ENCODE data around the gene SLC16A7. TPM values are rescaled to one million over a fixed set of nuclear protein-coding genes. Genes with fewer than 3 reads are reported as not detected.

Gene SLC16A7
- polyA plus RNA-seq, 1 donor, result 4.2 TPM

DNA sequence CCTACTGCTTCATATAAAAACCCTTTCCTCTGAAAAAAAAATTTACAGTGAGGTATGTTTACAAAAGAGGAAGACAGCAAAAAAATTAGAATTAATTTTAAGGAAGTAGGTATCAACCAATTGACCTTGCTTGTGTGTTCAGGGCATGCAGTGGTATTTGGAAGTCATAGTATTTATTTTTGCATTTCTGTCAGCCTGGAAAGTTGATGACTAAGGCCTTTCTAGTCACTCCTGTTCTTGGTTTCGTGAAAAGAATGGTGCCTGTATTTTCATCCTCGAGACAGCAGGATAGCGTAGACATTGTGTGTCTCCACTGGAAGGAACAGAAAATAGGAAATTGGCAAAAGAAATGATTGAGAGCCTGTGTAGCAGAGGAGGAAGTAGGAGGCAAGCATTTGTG, 24.5 kb downstream of the SLC16A7 start:
- no peak overlapping the region for H3K27ac ChIP-seq (ENCODE audit: low read length)
- no peaks in the 10 kb centered on the region for H3K27me3 ChIP-seq (ENCODE audit: control insufficient read depth, insufficient read depth, low read length)
- 83% methylated on average over 1 of the region's 3 CpGs for WGBS (ENCODE audit: insufficient coverage, low lambda C conversion rate)
- DNase-seq, result no peak
- no peaks in the 10 kb centered on the region for H3K4me1 ChIP-seq (ENCODE audit: control insufficient read depth, insufficient read depth, low read length)
- H3K36me3 ChIP-seq (ENCODE audit: control insufficient read depth, insufficient read depth, low read length), result no peaks in the 10 kb centered on the region
- H3K4me3 ChIP-seq (ENCODE audit: low read length), result no peak overlapping the region
- H3K9me3 ChIP-seq (ENCODE audit: control insufficient read depth, low read depth, low read length), result no peaks in the 10 kb centered on the region

DNA sequence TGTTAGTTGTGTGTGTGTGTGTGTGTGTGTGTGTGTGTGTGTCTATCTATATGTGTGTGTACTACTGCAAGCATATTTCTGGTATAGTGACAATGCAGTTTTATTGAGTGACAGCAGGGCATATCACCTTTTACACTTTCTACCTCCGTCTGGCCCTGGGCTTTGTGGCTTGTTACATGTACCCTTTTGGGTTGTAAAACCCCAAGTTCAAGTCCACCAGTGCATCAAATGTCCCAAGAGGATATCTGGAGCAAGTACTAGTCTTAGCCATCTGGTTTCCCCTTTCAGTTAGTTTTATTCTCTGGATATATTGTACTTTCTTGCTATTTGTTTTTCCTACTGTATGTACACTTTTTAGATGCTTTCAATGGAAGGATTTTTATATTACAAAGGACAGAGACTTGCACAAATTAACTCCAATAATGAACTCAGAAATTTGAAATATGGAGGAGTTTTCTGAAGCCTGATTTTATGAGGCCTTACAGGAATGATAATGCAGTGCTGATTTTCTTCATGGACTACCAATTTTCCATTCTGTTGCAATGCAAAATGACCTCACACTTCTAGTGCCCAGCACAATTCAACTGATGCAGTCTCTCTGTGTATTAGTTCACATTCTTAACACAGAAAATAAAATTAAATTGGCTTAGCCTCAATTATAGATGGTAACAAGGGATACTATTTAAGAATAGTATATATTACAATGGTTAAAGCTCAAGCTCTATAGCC, 29.1 kb downstream of the SLC16A7 start:
- Histone ChIP-seq H3K9me3 (ENCODE audit: control insufficient read depth, low read depth, low read length) (no peaks in the 10 kb centered on the region), H3K27ac (ENCODE audit: low read length) (no peak overlapping the region), H3K4me1 (ENCODE audit: control insufficient read depth, insufficient read depth, low read length) (no peaks in the 10 kb centered on the region), H3K4me3 (ENCODE audit: low read length) (no peak overlapping the region), H3K27me3 (ENCODE audit: control insufficient read depth, insufficient read depth, low read length) (no peaks in the 10 kb centered on the region), H3K36me3 (ENCODE audit: control insufficient read depth, insufficient read depth, low read length) (no peaks in the 10 kb centered on the region)
- no CpG with 5 or more reads among the region's 1 CpG for WGBS (ENCODE audit: insufficient coverage, low lambda C conversion rate)
- DNase-seq, result no peak

DNA sequence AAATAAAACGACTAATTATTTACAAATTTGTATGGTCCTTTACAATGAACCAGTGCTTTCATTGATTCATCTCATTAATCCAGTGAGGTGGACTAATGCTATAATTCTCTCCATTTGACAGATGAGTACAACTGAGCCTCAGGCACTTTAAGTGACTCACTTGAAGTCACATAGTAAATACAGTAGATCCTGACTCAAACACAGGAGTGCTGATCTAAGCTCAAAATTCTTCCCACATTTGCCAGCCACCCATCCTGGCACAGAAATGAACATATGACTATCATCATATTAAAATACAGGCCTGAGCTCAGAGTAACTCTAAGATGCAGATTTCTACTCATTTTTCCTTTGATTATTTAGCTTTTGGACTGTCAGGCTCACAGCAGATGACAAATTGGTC, 30.6 kb downstream of the SLC16A7 start:
- whole genome bisulfite sequencing (ENCODE audit: insufficient coverage, low lambda C conversion rate), result no CpG with 5 or more reads among the region's 1 CpG

DNA sequence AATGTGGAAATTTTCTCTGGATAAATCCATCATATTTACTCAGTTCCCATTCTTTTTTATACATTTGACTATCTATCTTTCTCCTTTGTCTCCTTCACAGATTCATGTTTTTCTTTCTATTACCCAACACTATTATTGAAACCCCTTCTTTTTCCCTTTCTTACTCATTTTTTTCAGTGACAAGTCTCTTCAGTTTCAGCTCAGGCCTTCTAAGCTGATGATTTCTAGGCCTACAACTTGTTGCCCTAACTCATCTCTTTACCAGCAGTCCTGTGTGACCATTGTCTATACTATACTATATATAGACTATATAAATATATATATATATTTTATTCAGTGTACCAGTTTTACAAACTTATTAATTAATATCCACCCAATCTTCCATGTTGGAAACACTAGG, 31.8 kb downstream of the SLC16A7 start:
- no peak for DNase-seq
- H3K27ac ChIP-seq (ENCODE audit: low read length), result no peak overlapping the region
- H3K36me3 ChIP-seq (ENCODE audit: control insufficient read depth, insufficient read depth, low read length), result no peaks in the 10 kb centered on the region
- no peaks in the 10 kb centered on the region for H3K9me3 ChIP-seq (ENCODE audit: control insufficient read depth, low read depth, low read length)
- H3K4me1 ChIP-seq (ENCODE audit: control insufficient read depth, insufficient read depth, low read length), result no peaks in the 10 kb centered on the region
- H3K27me3 ChIP-seq (ENCODE audit: control insufficient read depth, insufficient read depth, low read length), result no peaks in the 10 kb centered on the region
- H3K4me3 ChIP-seq (ENCODE audit: low read length), result no peak overlapping the region

More for the DNA sequence above, 30.6 kb downstream of the SLC16A7 start:
- Histone ChIP-seq H3K9me3 (ENCODE audit: control insufficient read depth, low read depth, low read length) (no peaks in the 10 kb centered on the region), H3K27ac (ENCODE audit: low read length) (no peak overlapping the region), H3K36me3 (ENCODE audit: control insufficient read depth, insufficient read depth, low read length) (no peaks in the 10 kb centered on the region), H3K4me3 (ENCODE audit: low read length) (no peak overlapping the region), H3K27me3 (ENCODE audit: control insufficient read depth, insufficient read depth, low read length) (no peaks in the 10 kb centered on the region), H3K4me1 (ENCODE audit: control insufficient read depth, insufficient read depth, low read length) (no peaks in the 10 kb centered on the region)
- no peak for DNase-seq

DNA sequence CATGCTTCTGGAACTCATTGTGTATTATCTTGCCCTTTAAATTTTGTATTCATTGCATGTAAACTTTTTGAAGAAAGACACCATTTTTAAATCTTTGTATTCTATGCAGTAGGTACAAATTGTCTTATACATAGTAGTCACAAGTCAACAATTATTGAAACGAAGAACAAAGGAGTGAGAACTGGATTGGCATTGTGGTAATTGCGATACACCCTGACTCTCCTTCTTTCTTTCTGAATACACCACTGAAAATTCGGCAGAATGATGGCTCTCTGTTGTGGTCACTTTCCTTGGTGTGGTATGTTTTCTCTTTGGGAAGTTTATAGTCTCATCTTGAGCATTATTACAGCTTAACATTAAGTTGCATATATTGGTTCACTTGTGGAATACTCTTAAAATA, 34.1 kb downstream of the SLC16A7 start:
- Histone ChIP-seq H3K9me3 (ENCODE audit: control insufficient read depth, low read depth, low read length) (no peaks in the 10 kb centered on the region), H3K36me3 (ENCODE audit: control insufficient read depth, insufficient read depth, low read length) (no peaks in the 10 kb centered on the region)
- 80% methylated on average over 2 of the region's 3 CpGs for WGBS (ENCODE audit: insufficient coverage, low lambda C conversion rate)

DNA sequence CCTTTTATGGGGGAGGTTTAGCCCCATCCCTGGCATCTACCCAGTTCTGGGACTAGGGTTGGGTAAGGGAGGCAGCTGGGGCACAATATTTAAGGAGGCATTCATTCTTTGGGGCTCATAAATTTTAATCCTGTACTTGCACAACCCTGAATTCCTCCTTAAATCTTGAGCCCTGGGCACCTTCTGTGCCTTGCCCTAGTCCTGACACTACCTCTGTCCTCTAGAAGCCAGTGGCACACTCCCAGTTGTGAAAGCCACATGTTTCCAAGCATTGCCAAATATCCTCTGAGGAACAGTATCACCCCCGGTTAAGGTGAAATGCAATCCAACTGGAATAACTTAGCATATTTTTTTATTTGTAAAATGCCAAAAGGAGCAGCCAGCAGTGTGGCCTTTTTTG, 36.6 kb downstream of the SLC16A7 start:
- H3K9me3 ChIP-seq (ENCODE audit: control insufficient read depth, low read depth, low read length), result no peaks in the 10 kb centered on the region
- no peaks in the 10 kb centered on the region for H3K27me3 ChIP-seq (ENCODE audit: control insufficient read depth, insufficient read depth, low read length)
- H3K4me1 ChIP-seq (ENCODE audit: control insufficient read depth, insufficient read depth, low read length), result no peaks in the 10 kb centered on the region
- no peak for DNase-seq
- H3K27ac ChIP-seq (ENCODE audit: low read length), result no peak overlapping the region
- no CpG with 5 or more reads among the region's 1 CpG for WGBS (ENCODE audit: insufficient coverage, low lambda C conversion rate)
- H3K4me3 ChIP-seq (ENCODE audit: low read length), result no peak overlapping the region
- H3K36me3 ChIP-seq (ENCODE audit: control insufficient read depth, insufficient read depth, low read length), result no peaks in the 10 kb centered on the region

More for the DNA sequence above, 34.1 kb downstream of the SLC16A7 start:
- no peak overlapping the region for H3K4me3 ChIP-seq (ENCODE audit: low read length)
- DNase-seq, result no peak
- H3K4me1 ChIP-seq (ENCODE audit: control insufficient read depth, insufficient read depth, low read length), result no peaks in the 10 kb centered on the region
- no peaks in the 10 kb centered on the region for H3K27me3 ChIP-seq (ENCODE audit: control insufficient read depth, insufficient read depth, low read length)
- H3K27ac ChIP-seq (ENCODE audit: low read length), result no peak overlapping the region

DNA sequence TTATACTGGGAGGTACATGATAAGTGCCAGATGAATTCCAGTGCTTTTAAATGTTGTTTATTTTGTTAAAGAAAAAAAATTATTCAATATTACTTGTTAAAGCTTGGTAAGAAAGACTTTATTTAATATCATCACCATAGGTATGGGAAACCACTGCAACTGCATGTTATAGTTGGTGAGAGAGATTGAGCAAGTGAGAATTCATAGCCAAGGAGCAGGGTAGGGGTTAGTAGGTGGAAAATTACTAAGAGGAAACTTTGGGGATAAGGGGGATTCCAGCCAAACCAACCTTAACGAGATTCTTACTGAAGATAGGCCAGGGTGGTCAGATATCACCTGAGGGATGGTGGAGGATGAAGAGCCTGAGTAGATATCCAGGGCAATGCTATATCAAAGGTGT, 38.4 kb downstream of the SLC16A7 start:
- 100% methylated on average over 1 of the region's 1 CpG for WGBS (ENCODE audit: insufficient coverage, low lambda C conversion rate)
- H3K27me3 ChIP-seq (ENCODE audit: control insufficient read depth, insufficient read depth, low read length), result no peaks in the 10 kb centered on the region
- no peaks in the 10 kb centered on the region for H3K36me3 ChIP-seq (ENCODE audit: control insufficient read depth, insufficient read depth, low read length)
- no peak for DNase-seq
- H3K27ac ChIP-seq (ENCODE audit: low read length), result no peak overlapping the region
- no peaks in the 10 kb centered on the region for H3K9me3 ChIP-seq (ENCODE audit: control insufficient read depth, low read depth, low read length)
- H3K4me1 ChIP-seq (ENCODE audit: control insufficient read depth, insufficient read depth, low read length), result no peaks in the 10 kb centered on the region
- no peak overlapping the region for H3K4me3 ChIP-seq (ENCODE audit: low read length)

DNA sequence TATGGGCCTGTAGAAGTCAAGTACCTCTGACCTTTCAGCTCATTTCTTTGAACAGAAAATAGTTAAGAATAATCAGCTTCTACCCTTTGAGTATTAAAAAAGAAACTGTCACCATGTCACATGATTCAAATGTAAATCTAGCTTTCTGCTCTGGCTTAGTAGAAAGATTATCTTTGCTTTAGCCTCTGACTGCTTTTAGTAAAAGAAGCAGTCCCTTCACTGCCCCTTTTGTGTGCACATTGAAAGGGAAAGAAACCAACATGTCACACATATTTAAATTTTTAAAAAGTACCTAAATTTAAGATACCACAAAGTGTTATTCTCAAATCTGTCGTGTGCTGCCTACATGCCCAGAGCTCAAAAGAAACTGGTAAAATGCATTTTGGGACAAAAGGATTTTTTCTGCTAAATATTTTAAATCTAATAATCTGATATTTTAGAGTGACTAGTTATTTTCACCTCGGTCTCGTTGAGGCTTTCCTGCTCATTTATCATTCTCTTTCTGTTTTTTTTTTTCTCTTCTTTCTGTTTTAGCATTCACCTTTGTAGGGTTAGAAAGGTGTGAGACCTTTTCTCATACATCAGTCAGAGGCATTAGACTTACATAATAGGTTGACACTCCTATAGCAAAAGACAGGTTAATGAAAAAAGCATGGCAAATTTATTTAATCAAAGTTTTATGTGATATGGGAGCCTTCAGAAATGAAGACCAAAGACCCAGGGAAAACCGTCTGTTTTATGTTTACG, 41.3 kb downstream of the SLC16A7 start:
- H3K4me3 ChIP-seq (ENCODE audit: low read length), result no peak overlapping the region
- H3K9me3 ChIP-seq (ENCODE audit: control insufficient read depth, low read depth, low read length), result no peaks in the 10 kb centered on the region
- no peak for DNase-seq
- no peak overlapping the region for H3K27ac ChIP-seq (ENCODE audit: low read length)
- 91% methylated on average over 3 of the region's 5 CpGs for WGBS (ENCODE audit: insufficient coverage, low lambda C conversion rate)
- no peaks in the 10 kb centered on the region for H3K27me3 ChIP-seq (ENCODE audit: control insufficient read depth, insufficient read depth, low read length)
- no peaks in the 10 kb centered on the region for H3K4me1 ChIP-seq (ENCODE audit: control insufficient read depth, insufficient read depth, low read length)
- H3K36me3 ChIP-seq (ENCODE audit: control insufficient read depth, insufficient read depth, low read length), result no peaks in the 10 kb centered on the region

DNA sequence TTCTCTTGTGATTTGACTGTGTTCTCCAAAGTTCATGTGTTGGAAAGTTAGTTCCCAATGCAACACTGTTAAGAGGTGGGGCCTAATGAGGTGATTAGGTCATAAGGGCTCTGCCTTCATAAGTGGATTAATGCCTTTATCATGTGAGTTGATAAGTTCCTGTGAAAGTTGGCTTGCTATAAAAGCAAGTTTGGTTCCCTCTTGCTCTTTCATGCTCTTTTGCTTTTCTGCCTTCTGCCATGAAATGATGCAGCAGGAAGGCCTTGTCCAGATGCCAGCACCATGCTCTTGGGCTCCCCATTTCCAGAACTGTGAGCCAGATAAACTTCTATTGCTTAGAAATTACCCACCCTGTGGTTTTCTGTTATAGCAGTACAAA, 41.9 kb downstream of the SLC16A7 start:
- Histone ChIP-seq H3K36me3 (ENCODE audit: control insufficient read depth, insufficient read depth, low read length) (no peaks in the 10 kb centered on the region), H3K4me3 (ENCODE audit: low read length) (no peak overlapping the region), H3K4me1 (ENCODE audit: control insufficient read depth, insufficient read depth, low read length) (no peaks in the 10 kb centered on the region), H3K27me3 (ENCODE audit: control insufficient read depth, insufficient read depth, low read length) (no peaks in the 10 kb centered on the region), H3K9me3 (ENCODE audit: control insufficient read depth, low read depth, low read length) (no peaks in the 10 kb centered on the region), H3K27ac (ENCODE audit: low read length) (no peak overlapping the region)
- DNase-seq, result no peak

DNA sequence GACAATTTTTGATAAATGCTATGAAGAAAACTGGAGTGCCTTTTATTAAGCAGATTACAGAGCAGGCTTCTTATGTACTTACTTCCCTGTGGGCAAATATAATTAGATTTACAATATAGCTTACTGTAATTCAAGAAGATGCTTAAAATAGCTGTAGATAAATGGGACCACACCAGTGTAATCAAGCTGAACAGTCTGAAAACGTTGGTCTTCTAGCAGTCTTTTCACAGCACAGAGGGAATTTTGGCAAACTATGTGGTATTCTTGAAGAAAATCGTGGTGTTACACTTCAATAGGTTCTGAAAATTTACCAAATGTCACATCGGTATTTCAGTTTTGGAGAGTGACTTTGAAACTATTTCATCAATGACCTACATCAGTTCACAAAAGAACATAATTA, 47.7 kb downstream of the SLC16A7 start:
- no peak overlapping the region for H3K27ac ChIP-seq (ENCODE audit: low read length)
- 80% methylated on average over 1 of the region's 3 CpGs for WGBS (ENCODE audit: insufficient coverage, low lambda C conversion rate)

DNA sequence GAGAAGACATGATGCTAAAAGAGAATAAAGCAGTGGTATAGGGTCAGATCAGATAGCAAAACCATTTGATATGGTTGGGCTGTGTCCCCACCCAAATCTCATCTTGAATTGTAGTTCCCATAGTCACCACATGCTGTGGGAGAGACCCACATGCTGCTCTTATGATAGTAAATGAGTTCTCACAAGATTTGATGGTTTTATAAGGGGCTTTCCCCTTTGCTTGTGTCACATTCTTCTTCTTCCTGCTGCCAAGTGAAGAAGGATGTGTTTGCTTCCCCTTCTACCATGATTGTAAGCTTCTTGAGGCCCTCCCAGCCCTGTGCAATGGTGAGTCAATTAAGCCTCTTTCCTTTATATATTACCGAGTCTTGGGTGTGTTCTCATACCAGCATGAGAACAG, 49.4 kb downstream of the SLC16A7 start:
- no peaks in the 10 kb centered on the region for H3K36me3 ChIP-seq (ENCODE audit: control insufficient read depth, insufficient read depth, low read length)
- no CpG with 5 or more reads among the region's 1 CpG for WGBS (ENCODE audit: insufficient coverage, low lambda C conversion rate)
- no peaks in the 10 kb centered on the region for H3K4me1 ChIP-seq (ENCODE audit: control insufficient read depth, insufficient read depth, low read length)
- H3K27me3 ChIP-seq (ENCODE audit: control insufficient read depth, insufficient read depth, low read length), result no peaks in the 10 kb centered on the region
- no peak overlapping the region for H3K27ac ChIP-seq (ENCODE audit: low read length)
- DNase-seq, result no peak
- H3K4me3 ChIP-seq (ENCODE audit: low read length), result no peak overlapping the region
- H3K9me3 ChIP-seq (ENCODE audit: control insufficient read depth, low read depth, low read length), result no peaks in the 10 kb centered on the region

More for the DNA sequence above, 47.7 kb downstream of the SLC16A7 start:
- Histone ChIP-seq H3K4me1 (ENCODE audit: control insufficient read depth, insufficient read depth, low read length) (no peaks in the 10 kb centered on the region), H3K9me3 (ENCODE audit: control insufficient read depth, low read depth, low read length) (no peaks in the 10 kb centered on the region), H3K4me3 (ENCODE audit: low read length) (no peak overlapping the region), H3K27me3 (ENCODE audit: control insufficient read depth, insufficient read depth, low read length) (no peaks in the 10 kb centered on the region), H3K36me3 (ENCODE audit: control insufficient read depth, insufficient read depth, low read length) (no peaks in the 10 kb centered on the region)
- DNase-seq, result no peak
